Liver (tissue), 9 donors: ENCODE data around the gene CPNE1. TPM values are rescaled to one million over a fixed set of nuclear protein-coding genes. Genes with fewer than 3 reads are reported as not detected.

Experiments
- DNase-seq: peaks from one replicate; pipeline ENCODE4 v3.0.0-alpha.2; 2017; ENCODE audit warnings: low spot score
- H3K27ac ChIP-seq, 2 donors: one replicate each; pipeline ENCODE4 v1.7.0; 2013; ENCODE audit warnings: inconsistent platforms in 2 of 2, low read length in 2 of 2, control low read depth in 1 of 2, low read depth in 1 of 2, mild to moderate bottlenecking in 1 of 2
- H3K27me3 ChIP-seq, 4 donors: one replicate each; pipeline versions ENCODE4 v1.6.1 to v1.7.0; 2013; ENCODE audit warnings: low read length in 3 of 4, inconsistent platforms in 1 of 4, mild to moderate bottlenecking in 1 of 4, moderate library complexity in 1 of 4; ENCODE audit not compliant: control insufficient read depth in 4 of 4, insufficient read depth in 4 of 4
- H3K36me3 ChIP-seq, 4 donors: one replicate each; pipeline versions ENCODE4 v1.6.1 to v1.7.0; 2013; ENCODE audit warnings: low read length in 3 of 4, mild to moderate bottlenecking in 3 of 4, low read depth in 1 of 4, moderate library complexity in 1 of 4; ENCODE audit not compliant: control insufficient read depth in 4 of 4, insufficient read depth in 3 of 4
- H3K4me1 ChIP-seq, 4 donors: one replicate each; pipeline versions ENCODE4 v1.6.1 to v1.7.0; 2013; ENCODE audit warnings: low read length in 3 of 4, mild to moderate bottlenecking in 3 of 4, moderate library complexity in 1 of 4; ENCODE audit not compliant: control insufficient read depth in 4 of 4, insufficient read depth in 4 of 4
- H3K4me3 ChIP-seq, 3 donors: one replicate each; pipeline versions ENCODE4 v1.6.1 to v1.7.0; 2013; ENCODE audit warnings: low read length in 3 of 3, control low read depth in 1 of 3, low read depth in 1 of 3, mild to moderate bottlenecking in 1 of 3
- H3K9ac ChIP-seq, 2 donors: one replicate each; pipeline ENCODE4 v1.7.0; 2013; ENCODE audit warnings: low read length in 2 of 2, mild to moderate bottlenecking in 2 of 2, moderate library complexity in 2 of 2, control low read depth in 1 of 2, low read depth in 1 of 2
- H3K9me3 ChIP-seq, 4 donors: one replicate each; pipeline versions ENCODE4 v1.6.1 to v1.7.0; 2013; ENCODE audit warnings: low read length in 3 of 4; ENCODE audit not compliant: control insufficient read depth in 4 of 4
- EGR1 ChIP-seq, 2 donors: IDR thresholded peaks; 2 replicates each; pipeline ENCODE4 v1.6.1; 2016 to 2018; ENCODE audit warnings: antibody characterized with exemption in 2 of 2, low read depth in 2 of 2
- FOXA1 ChIP-seq: IDR thresholded peaks from 2 replicates; pipeline ENCODE4 v1.6.1; 2016; ENCODE audit warnings: antibody characterized with exemption
- FOXA2 ChIP-seq: IDR thresholded peaks from 2 replicates; pipeline ENCODE4 v1.6.1; 2016; ENCODE audit warnings: antibody characterized with exemption
- GABPA ChIP-seq, 2 donors: IDR thresholded peaks in 1 of 2; conservative IDR thresholded peaks in 1 of 2; 2 replicates each; pipeline ENCODE4 v1.6.1; 2016; ENCODE audit warnings: antibody characterized with exemption in 2 of 2, mild to moderate bottlenecking in 1 of 2, moderate library complexity in 1 of 2
- HNF4A ChIP-seq, 2 donors: conservative IDR thresholded peaks; 2 replicates each; pipeline ENCODE4 v1.6.1; 2016; ENCODE audit warnings: antibody characterized with exemption in 2 of 2, mild to moderate bottlenecking in 2 of 2
- NR2F2 ChIP-seq: IDR thresholded peaks from 2 replicates; pipeline ENCODE4 v1.6.1; 2016; ENCODE audit warnings: antibody characterized with exemption
- RAD21 ChIP-seq, 2 donors: IDR thresholded peaks; 2 replicates each; pipeline ENCODE4 v1.6.1; 2016; ENCODE audit warnings: antibody characterized with exemption in 2 of 2, mild to moderate bottlenecking in 2 of 2
- RXRA ChIP-seq, 2 donors: IDR thresholded peaks; 2 replicates each; pipeline ENCODE4 v1.6.1; 2017 to 2018; ENCODE audit warnings: antibody characterized with exemption in 2 of 2, mild to moderate bottlenecking in 1 of 2
- TAF1 ChIP-seq: conservative IDR thresholded peaks from 2 replicates; pipeline ENCODE4 v1.6.1; 2016; ENCODE audit warnings: antibody characterized with exemption, mild to moderate bottlenecking
- YY1 ChIP-seq: IDR thresholded peaks from 2 replicates; pipeline ENCODE4 v1.6.1; 2016; ENCODE audit warnings: antibody characterized with exemption, mild to moderate bottlenecking
- ZBTB33 ChIP-seq: IDR thresholded peaks from 2 replicates; pipeline ENCODE4 v1.6.1; 2016; ENCODE audit warnings: antibody characterized with exemption
- WGBS: extraction: QIAGEN DNeasy Blood & Tissue Kit; methylation state at CpG from one replicate; pipeline ENCODE4 v1.1.7; 2013; 5-methylcytosine and 5-hydroxymethylcytosine counted together
- polyA plus RNA-seq, 2 donors: library from polyadenylated mRNA; stranded (reverse) in 1 of 2; unstranded in 1 of 2; fragments of 200-250 nt in 1 of 2; fragments of >200 nt in 1 of 2; fragmentation: Nextera tagmentation in 1 of 2; extraction: Ambion mirVana in 1 of 2; gene quantifications; one replicate each; pipeline versions ENCODE4 v1.2.1 to v1.2.3, GENCODE V29; 2013 to 2015
- total RNA-seq, 2 donors: library from RNA; depleted of rRNA; stranded (reverse); fragments of >200 nt; gene quantifications; one replicate each; pipeline ENCODE4 v1.2.3, GENCODE V29; 2014
- TF ChIP-seq, protein P1 (sequence below): IDR thresholded peaks from 2 replicates; pipeline ENCODE4 v1.6.1; 2016; ENCODE audit warnings: antibody characterized with exemption, mild to moderate bottlenecking
- TF ChIP-seq, protein P2 (sequence below): fragments of 150-350 bp; IDR thresholded peaks from 2 replicates; pipeline ENCODE4 v1.5.1; 2017; ENCODE audit warnings: improper control_type of control experiment, low read depth, low read length; ENCODE audit not compliant: missing input control
- TF ChIP-seq, protein P3 (sequence below): IDR thresholded peaks from 2 replicates; pipeline ENCODE4 v1.6.1; 2016; ENCODE audit warnings: antibody characterized with exemption
- TF ChIP-seq, protein P4 (sequence below): IDR thresholded peaks from 2 replicates; pipeline ENCODE4 v1.6.1; 2016; ENCODE audit warnings: antibody characterized with exemption
- donor health status: healthy.
- donor health status: healthy.
- donor health status: healthy.
- donor health status: healthy.
- donor health status: healthy.

CPNE1 gene
- total and polyA plus RNA-seq, 4 donors = 25.5 to 55.4 (median 50.5) TPM

- 89% methylated on average over 2 of the region's 2 CpGs for WGBS
- Histone ChIP-seq H3K4me3 (no peak overlapping the region), H3K27ac (no peak overlapping the region), H3K4me1 (peaks cover 11 to 44% (median 22%) of the 10 kb centered on the region in 4 donors), H3K9me3 (no peaks in the 10 kb centered on the region), H3K9ac (no peak overlapping the region), H3K27me3 (no peaks in the 10 kb centered on the region), H3K36me3 (peaks cover 0 to 2% (median 0%) of the 10 kb centered on the region in 4 donors)
- no peak for DNase-seq
- TF ChIP-seq ZBTB33 = no peak
Observed at GRCh38 chr20:35661053-35661452, 3.6 kb downstream of the CPNE1 start.

GRCh38 chr20:35660122-35660937, 4.4 kb downstream of the CPNE1 start:
- 91% methylated on average over 10 of the region's 10 CpGs for WGBS

DNA sequence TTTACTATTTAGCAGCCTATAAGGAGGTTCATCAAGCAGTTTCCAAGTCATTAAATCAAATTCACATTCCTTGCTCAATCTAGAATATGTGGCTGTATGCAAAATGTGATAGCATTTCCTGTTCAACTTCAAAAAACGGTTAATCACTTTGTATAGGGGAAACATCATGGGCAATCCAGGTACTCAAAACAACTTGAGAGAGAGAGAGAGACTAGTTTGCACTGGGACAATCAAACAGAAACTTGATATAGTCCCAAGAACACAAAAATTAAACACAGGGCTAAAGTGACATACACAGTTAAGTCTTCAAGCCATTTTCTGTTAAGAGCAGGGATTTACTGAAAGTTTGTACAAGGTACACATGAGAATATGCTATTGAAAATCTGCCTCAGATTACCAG, 7.4 kb downstream of the CPNE1 start:
- H3K27ac ChIP-seq = no peak overlapping the region
- H3K36me3 ChIP-seq = peaks cover 1 to 21% (median 15%) of the 10 kb centered on the region in 4 donors
- H3K9me3 ChIP-seq = no peaks in the 10 kb centered on the region
- no peak for DNase-seq
- no peak overlapping the region for H3K9ac ChIP-seq
- H3K4me1 ChIP-seq = peaks cover 8 to 27% (median 11%) of the 10 kb centered on the region in 4 donors
- H3K4me3 ChIP-seq = no peak overlapping the region
- no peaks in the 10 kb centered on the region for H3K27me3 ChIP-seq
- WGBS = 32% methylated on average over 1 of the region's 1 CpG
- TF ChIP-seq RAD21 (IDR thresholded peaks at IDR 0.05) = no peak
- TF ChIP-seq FOXA2 = no peak
- TF ChIP-seq EGR1 (IDR thresholded peaks at IDR 0.05; ENCODE audit: low read depth in 2 of 2) = no peak
- TF ChIP-seq, protein P1, sequence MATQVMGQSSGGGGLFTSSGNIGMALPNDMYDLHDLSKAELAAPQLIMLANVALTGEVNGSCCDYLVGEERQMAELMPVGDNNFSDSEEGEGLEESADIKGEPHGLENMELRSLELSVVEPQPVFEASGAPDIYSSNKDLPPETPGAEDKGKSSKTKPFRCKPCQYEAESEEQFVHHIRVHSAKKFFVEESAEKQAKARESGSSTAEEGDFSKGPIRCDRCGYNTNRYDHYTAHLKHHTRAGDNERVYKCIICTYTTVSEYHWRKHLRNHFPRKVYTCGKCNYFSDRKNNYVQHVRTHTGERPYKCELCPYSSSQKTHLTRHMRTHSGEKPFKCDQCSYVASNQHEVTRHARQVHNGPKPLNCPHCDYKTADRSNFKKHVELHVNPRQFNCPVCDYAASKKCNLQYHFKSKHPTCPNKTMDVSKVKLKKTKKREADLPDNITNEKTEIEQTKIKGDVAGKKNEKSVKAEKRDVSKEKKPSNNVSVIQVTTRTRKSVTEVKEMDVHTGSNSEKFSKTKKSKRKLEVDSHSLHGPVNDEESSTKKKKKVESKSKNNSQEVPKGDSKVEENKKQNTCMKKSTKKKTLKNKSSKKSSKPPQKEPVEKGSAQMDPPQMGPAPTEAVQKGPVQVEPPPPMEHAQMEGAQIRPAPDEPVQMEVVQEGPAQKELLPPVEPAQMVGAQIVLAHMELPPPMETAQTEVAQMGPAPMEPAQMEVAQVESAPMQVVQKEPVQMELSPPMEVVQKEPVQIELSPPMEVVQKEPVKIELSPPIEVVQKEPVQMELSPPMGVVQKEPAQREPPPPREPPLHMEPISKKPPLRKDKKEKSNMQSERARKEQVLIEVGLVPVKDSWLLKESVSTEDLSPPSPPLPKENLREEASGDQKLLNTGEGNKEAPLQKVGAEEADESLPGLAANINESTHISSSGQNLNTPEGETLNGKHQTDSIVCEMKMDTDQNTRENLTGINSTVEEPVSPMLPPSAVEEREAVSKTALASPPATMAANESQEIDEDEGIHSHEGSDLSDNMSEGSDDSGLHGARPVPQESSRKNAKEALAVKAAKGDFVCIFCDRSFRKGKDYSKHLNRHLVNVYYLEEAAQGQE = no peak
- no peak for TF ChIP-seq GABPA (IDR thresholded peaks at IDR 0.05 in 1 of 2, conservative IDR thresholded peaks at IDR 0.05 in 1 of 2)
- TF ChIP-seq, protein P2, sequence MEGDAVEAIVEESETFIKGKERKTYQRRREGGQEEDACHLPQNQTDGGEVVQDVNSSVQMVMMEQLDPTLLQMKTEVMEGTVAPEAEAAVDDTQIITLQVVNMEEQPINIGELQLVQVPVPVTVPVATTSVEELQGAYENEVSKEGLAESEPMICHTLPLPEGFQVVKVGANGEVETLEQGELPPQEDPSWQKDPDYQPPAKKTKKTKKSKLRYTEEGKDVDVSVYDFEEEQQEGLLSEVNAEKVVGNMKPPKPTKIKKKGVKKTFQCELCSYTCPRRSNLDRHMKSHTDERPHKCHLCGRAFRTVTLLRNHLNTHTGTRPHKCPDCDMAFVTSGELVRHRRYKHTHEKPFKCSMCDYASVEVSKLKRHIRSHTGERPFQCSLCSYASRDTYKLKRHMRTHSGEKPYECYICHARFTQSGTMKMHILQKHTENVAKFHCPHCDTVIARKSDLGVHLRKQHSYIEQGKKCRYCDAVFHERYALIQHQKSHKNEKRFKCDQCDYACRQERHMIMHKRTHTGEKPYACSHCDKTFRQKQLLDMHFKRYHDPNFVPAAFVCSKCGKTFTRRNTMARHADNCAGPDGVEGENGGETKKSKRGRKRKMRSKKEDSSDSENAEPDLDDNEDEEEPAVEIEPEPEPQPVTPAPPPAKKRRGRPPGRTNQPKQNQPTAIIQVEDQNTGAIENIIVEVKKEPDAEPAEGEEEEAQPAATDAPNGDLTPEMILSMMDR = no peak
- TF ChIP-seq, protein P3, sequence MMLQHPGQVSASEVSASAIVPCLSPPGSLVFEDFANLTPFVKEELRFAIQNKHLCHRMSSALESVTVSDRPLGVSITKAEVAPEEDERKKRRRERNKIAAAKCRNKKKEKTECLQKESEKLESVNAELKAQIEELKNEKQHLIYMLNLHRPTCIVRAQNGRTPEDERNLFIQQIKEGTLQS = no peak

More at GRCh38 chr20:35660122-35660937, 4.4 kb downstream of the CPNE1 start:
- no peak overlapping the region for H3K9ac ChIP-seq
- peaks cover 11 to 44% (median 22%) of the 10 kb centered on the region in 4 donors for H3K4me1 ChIP-seq
- TF ChIP-seq FOXA1 = no peak
- no peak for TF ChIP-seq YY1
- TF ChIP-seq, protein P4, sequence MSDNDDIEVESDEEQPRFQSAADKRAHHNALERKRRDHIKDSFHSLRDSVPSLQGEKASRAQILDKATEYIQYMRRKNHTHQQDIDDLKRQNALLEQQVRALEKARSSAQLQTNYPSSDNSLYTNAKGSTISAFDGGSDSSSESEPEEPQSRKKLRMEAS = no peak
- no peak for TF ChIP-seq RXRA (IDR thresholded peaks at IDR 0.05)
- no peak for TF ChIP-seq NR2F2
- no peak for TF ChIP-seq HNF4A (conservative IDR thresholded peaks at IDR 0.05)
- TF ChIP-seq, protein P1 = no peak
- no peak for TF ChIP-seq TAF1
- no peaks in the 10 kb centered on the region for H3K9me3 ChIP-seq
- no peak overlapping the region for H3K27ac ChIP-seq
- no peak overlapping the region for H3K4me3 ChIP-seq
- DNase-seq = no peak
- peaks cover 0 to 2% (median 0%) of the 10 kb centered on the region in 4 donors for H3K36me3 ChIP-seq
- no peaks in the 10 kb centered on the region for H3K27me3 ChIP-seq
